ENCODE data around the gene ZNF76. TPM values are rescaled to one million over a fixed set of nuclear protein-coding genes. Genes with fewer than 3 reads are reported as not detected.
A peak's percentile ranks its signal among the peaks of the same experiment; 100 is the strongest.
"Not testable (repeated sequence)": the region's sequence is repeated elsewhere in the genome, so short reads cannot be mapped to it uniquely, and the experiment has no call there.

Gene ZNF76
- total and polyA plus RNA-seq, 8 donors: 15.1 to 92.0 (median 25.3) TPM

GRCh38 chr6:35321091-35321490 is 61.6 kb downstream of the ZNF76 start:
- Histone ChIP-seq H3K27ac (no peak overlapping the region), H3K9me3 (no peaks in the 10 kb centered on the region), H3K4me3 (no peak overlapping the region), H3K27me3 (no peaks in the 10 kb centered on the region), H3K36me3 (peaks cover 5 to 45% (median 31%) of the 10 kb centered on the region in 4 donors), H3K4me1 (peaks cover 0 to 25% (median 19%) of the 10 kb centered on the region in 4 donors)
- intact Hi-C loops (cut with DNase I; ENCODE audit: low total_unique reads): no loop called here
- no peak for DNase-seq
- TF ChIP-seq POLR2AphosphoS5 (IDR thresholded peaks at IDR 0.05) (no peak), POLR2A (IDR thresholded peaks at IDR 0.05) (no peak)
- 91 to 96% (median 94%) methylated on average over 8 of the region's 8 CpGs for WGBS, 5 donors

- no peak for TF ChIP-seq POLR2A (IDR thresholded peaks at IDR 0.05)
- peak in 5 of 7 experiments; percentile 33 to 76 (median 55) for TF ChIP-seq CTCF (IDR thresholded peaks at IDR 0.05)
- Histone ChIP-seq H3K36me3 (peaks cover 0 to 6% (median 5%) of the 10 kb centered on the region in 4 donors), H3K9me3 (no peaks in the 10 kb centered on the region), H3K27me3 (no peaks in the 10 kb centered on the region), H3K4me3 (no peak overlapping the region), H3K4me1 (peaks cover 0 to 7% (median 4%) of the 10 kb centered on the region in 4 donors), H3K27ac (no peak overlapping the region)
- 25 to 39% (median 31%) methylated on average over 7 of the region's 7 CpGs for WGBS, 5 donors
- DNase-seq: peak; percentile 77 to 86
- intact Hi-C loops (cut with DNase I; ENCODE audit: low total_unique reads): no loop called here
Measured at GRCh38 chr6:35327349-35328027, 68.0 kb downstream of the ZNF76 start.

GRCh38 chr6:35328108-35328723 is 68.7 kb downstream of the ZNF76 start:
- DNase-seq: no peak
- no peak for TF ChIP-seq POLR2A (IDR thresholded peaks at IDR 0.05)
- no peak for TF ChIP-seq CTCF (IDR thresholded peaks at IDR 0.05)
- TF ChIP-seq EP300 (IDR thresholded peaks at IDR 0.05): no peak
- no peak for TF ChIP-seq POLR2AphosphoS5 (IDR thresholded peaks at IDR 0.05)
- Histone ChIP-seq H3K27me3 (no peaks in the 10 kb centered on the region), H3K36me3 (no peaks in the 10 kb centered on the region), H3K27ac (no peak overlapping the region), H3K4me1 (peaks cover 0 to 7% (median 6%) of the 10 kb centered on the region in 4 donors), H3K9me3 (no peaks in the 10 kb centered on the region), H3K4me3 (no peak overlapping the region)
- intact Hi-C loops (cut with DNase I; ENCODE audit: low total_unique reads): no loop called here
- WGBS, 5 donors: 87 to 100% (median 97%) methylated on average over 1 of the region's 1 CpG

GRCh38 chr6:35328965-35329364 is 69.4 kb downstream of the ZNF76 start:
- intact Hi-C loops (cut with DNase I; ENCODE audit: low total_unique reads): not testable (repeated sequence)

GRCh38 chr6:35330541-35331119 is 71.1 kb downstream of the ZNF76 start:
- DNase-seq: no peak
- Histone ChIP-seq H3K4me3 (no peak overlapping the region), H3K27ac (no peak overlapping the region), H3K27me3 (no peaks in the 10 kb centered on the region), H3K9me3 (no peaks in the 10 kb centered on the region), H3K36me3 (no peaks in the 10 kb centered on the region), H3K4me1 (peaks cover 0 to 7% (median 6%) of the 10 kb centered on the region in 4 donors)
- WGBS, 5 donors: 80 to 86% (median 81%) methylated on average over 9 of the region's 9 CpGs
- intact Hi-C loops (cut with DNase I; ENCODE audit: low total_unique reads): no loop called here
- TF ChIP-seq CTCF (IDR thresholded peaks at IDR 0.05): no peak
- TF ChIP-seq EP300 (IDR thresholded peaks at IDR 0.05): no peak
- no peak for TF ChIP-seq POLR2AphosphoS5 (IDR thresholded peaks at IDR 0.05)
- TF ChIP-seq POLR2A (IDR thresholded peaks at IDR 0.05): no peak

More at GRCh38 chr6:35328965-35329364, 69.4 kb downstream of the ZNF76 start:
- H3K27me3 ChIP-seq, H3K4me3 ChIP-seq, H3K9me3 ChIP-seq, H3K27ac ChIP-seq, H3K36me3 ChIP-seq, H3K4me1 ChIP-seq, DNase-seq: not testable (repeated sequence)
- WGBS, 5 donors: 90 to 98% (median 93%) methylated on average over 8 of the region's 8 CpGs

Measured in stomach (tissue), 9 donors.